Natural killer cell (primary cell): ENCODE data around the gene COL11A2. TPM values are rescaled to one million over a fixed set of nuclear protein-coding genes. Genes with fewer than 3 reads are reported as not detected.
A peak's percentile ranks its signal among the peaks of the same experiment; 100 is the strongest.

Experiments
- ATAC-seq, 3 donors: fragments of 150-1000 bp in 2 of 3; fragments of 200-7000 bp in 1 of 3; cut with Tn5 transposase; 1 replicate in 1 of 3; 2 replicates in 2 of 3; pipeline ENCODE4 v1.10.0; 2021; ENCODE audit warnings: mild to moderate bottlenecking in 2 of 3, moderate library complexity in 2 of 3
- DNase-seq, 2 donors: peaks; one replicate each; pipeline versions ENCODE4 v3.0.0 to v3.0.0-alpha.2; 2013 to 2021; ENCODE audit warnings: mixed read lengths in 1 of 2
- H3K27ac ChIP-seq: one replicate; pipeline ENCODE4 v1.5.1; 2013; ENCODE audit warnings: mild to moderate bottlenecking, low read length
- H3K27me3 ChIP-seq: one replicate; pipeline ENCODE4 v1.6.1; 2013; ENCODE audit warnings: low read length; ENCODE audit not compliant: control insufficient read depth, insufficient read depth
- H3K36me3 ChIP-seq: one replicate; pipeline ENCODE4 v1.6.1; 2013; ENCODE audit warnings: low read length; ENCODE audit not compliant: control insufficient read depth, insufficient read depth
- H3K4me1 ChIP-seq: one replicate; pipeline ENCODE4 v1.6.1; 2013; ENCODE audit warnings: low read length; ENCODE audit not compliant: control insufficient read depth, insufficient read depth
- H3K4me3 ChIP-seq: one replicate; pipeline ENCODE4 v1.5.1; 2013; ENCODE audit warnings: low read length
- H3K9me3 ChIP-seq: one replicate; pipeline ENCODE4 v1.6.1; 2013; ENCODE audit warnings: low read length; ENCODE audit not compliant: control insufficient read depth, insufficient read depth
- H3K27ac Mint-ChIP-seq, 2 donors: one replicate each; pipeline ENCODE4 v1.8.0; 2022; ENCODE audit warnings: mild to moderate bottlenecking in 2 of 2, mixed read lengths in 2 of 2, moderate library complexity in 1 of 2
- H3K27me3 Mint-ChIP-seq, 2 donors: one replicate each; pipeline ENCODE4 v1.8.0; 2022; ENCODE audit warnings: low read depth in 2 of 2, mixed read lengths in 2 of 2
- H3K36me3 Mint-ChIP-seq: one replicate; pipeline ENCODE4 v1.8.0; 2022; ENCODE audit warnings: mixed read lengths
- H3K4me1 Mint-ChIP-seq, 2 donors: one replicate each; pipeline ENCODE4 v1.8.0; 2022; ENCODE audit warnings: mixed read lengths in 2 of 2
- H3K4me3 Mint-ChIP-seq: one replicate; pipeline ENCODE4 v1.8.0; 2022; ENCODE audit warnings: mild to moderate bottlenecking, moderate library complexity, mixed read lengths
- H3K9me3 Mint-ChIP-seq, 2 donors: one replicate each; pipeline ENCODE4 v1.8.0; 2022; ENCODE audit warnings: mixed read lengths in 2 of 2
- CTCF ChIP-seq: fragments of 200-600 bp; IDR thresholded peaks from one replicate; pipeline ENCODE4 v1.8.0; 2022; ENCODE audit warnings: antibody characterized with exemption
- WGBS: methylation state at CpG from one replicate; pipeline ENCODE4 v1.1.7; 2013; ENCODE audit warnings: missing lambda C conversion rate; ENCODE audit not compliant: insufficient coverage; 5-methylcytosine and 5-hydroxymethylcytosine counted together
- intact Hi-C: fragments of 100-400 bp; cut with micrococcal nuclease; formaldehyde crosslinking; loops from one replicate; pipeline ENCODE4 v1.14.2; 2022
- total RNA-seq, 4 donors: library from RNA; stranded (reverse); fragments of 120-200 nt in 1 of 4; gene quantifications; one replicate each; pipeline versions ENCODE4 v1.2.3 to v1.2.4, GENCODE V29; 2013 to 2022

The COL11A2 gene
- total RNA-seq, 3 donors from 2014 or later (not counting 1 experiment from before 2014, with no cell fraction given) = 0.93 to 2.0 (median 0.94) TPM

GRCh38 chr6:33199687-33200218 is 7.5 kb upstream of the COL11A2 start:
- no peaks in the 10 kb centered on the region for H3K27me3 ChIP-seq
- Mint-ChIP-seq H3K4me1 (peaks cover 66 to 85% of the 10 kb centered on the region in 2 donors), H3K36me3 (peaks cover 30% of the 10 kb centered on the region), H3K4me3 (peak overlapping the region; percentile 89), H3K27me3 (no peaks in the 10 kb centered on the region), H3K9me3 (no peaks in the 10 kb centered on the region), H3K27ac (peak overlapping the region; percentile 98)
- TF ChIP-seq CTCF = no peak
- 1% methylated on average over 25 of the region's 26 CpGs for WGBS
- H3K4me3 ChIP-seq = peak overlapping the region; percentile 99
- peak overlapping the region; percentile 99 for H3K27ac ChIP-seq
- intact Hi-C loops = loop anchor here (1.0 to 5.0 kb wide), 4 partner anchors 50 to 347 kb away; partner anchors contain the start of genes PHF1, PSMB9, RGL2 and TAP1
- H3K4me1 ChIP-seq = peaks cover 37% of the 10 kb centered on the region
- peak; percentile 21 to 48 (median 24) for ATAC-seq
- DNase-seq = peak in 1 of 2 donors; percentile 77
- no peaks in the 10 kb centered on the region for H3K9me3 ChIP-seq
- peaks cover 53% of the 10 kb centered on the region for H3K36me3 ChIP-seq

GRCh38 chr6:33198853-33199436 is 6.7 kb upstream of the COL11A2 start:
- intact Hi-C loops = no loop called here
- DNase-seq (no peak), ATAC-seq (no peak)
- Histone ChIP-seq H3K27me3 (no peaks in the 10 kb centered on the region), H3K9me3 (no peaks in the 10 kb centered on the region), H3K4me1 (peaks cover 29% of the 10 kb centered on the region), H3K36me3 (peaks cover 59% of the 10 kb centered on the region), H3K4me3 (no peak overlapping the region), H3K27ac (peak overlapping the region; percentile 99)
- H3K27ac Mint-ChIP-seq = peak overlapping the region; percentile 98
- no peaks in the 10 kb centered on the region for H3K27me3 Mint-ChIP-seq
- WGBS = 53% methylated on average over 3 of the region's 3 CpGs
- H3K9me3 Mint-ChIP-seq = no peaks in the 10 kb centered on the region
- H3K4me3 Mint-ChIP-seq = peak overlapping the region; percentile 89
- no peak for TF ChIP-seq CTCF
- H3K36me3 Mint-ChIP-seq = peaks cover 30% of the 10 kb centered on the region
- peaks cover 61 to 78% of the 10 kb centered on the region in 2 donors for H3K4me1 Mint-ChIP-seq

- no peaks in the 10 kb centered on the region for H3K27me3 ChIP-seq
- peak overlapping the region; percentile 76 for H3K4me3 Mint-ChIP-seq
- intact Hi-C loops = no loop called here
- H3K4me1 Mint-ChIP-seq = peaks cover 54 to 76% of the 10 kb centered on the region in 2 donors
- peaks cover 30% of the 10 kb centered on the region for H3K4me1 ChIP-seq
- H3K27me3 Mint-ChIP-seq = no peaks in the 10 kb centered on the region
- 89% methylated on average over 4 of the region's 6 CpGs for WGBS
- no peaks in the 10 kb centered on the region for H3K9me3 Mint-ChIP-seq
- DNase-seq = no peak
- H3K9me3 ChIP-seq = no peaks in the 10 kb centered on the region
- no peak overlapping the region for H3K4me3 ChIP-seq
- peaks cover 53% of the 10 kb centered on the region for H3K36me3 ChIP-seq
- H3K27ac Mint-ChIP-seq = peak overlapping the region; percentile 98
- TF ChIP-seq CTCF = no peak
- ATAC-seq = no peak
- no peak overlapping the region for H3K27ac ChIP-seq
- H3K36me3 Mint-ChIP-seq = peaks cover 28% of the 10 kb centered on the region
These were observed 6.0 kb upstream of the COL11A2 start for GRCh38 chr6:33198159-33198852.
